Osteocyte (in vitro differentiated cells): ENCODE data around the gene TRIM22. TPM values are rescaled to one million over a fixed set of nuclear protein-coding genes. Genes with fewer than 3 reads are reported as not detected.
"Not testable (repeated sequence)": the region's sequence is repeated elsewhere in the genome, so short reads cannot be mapped to it uniquely, and the experiment has no call there.

Experiments
- DNase-seq: peaks from one replicate; pipeline ENCODE4 v3.0.0; 2021; ENCODE audit warnings: mixed read lengths; ENCODE audit not compliant: unreplicated experiment; ENCODE audit errors: extremely low spot score
- H3K27ac Mint-ChIP-seq: one replicate; pipeline ENCODE4 v1.8.0; 2021; ENCODE audit warnings: mild to moderate bottlenecking, mixed read lengths; ENCODE audit not compliant: unreplicated experiment
- H3K27me3 Mint-ChIP-seq: one replicate; pipeline ENCODE4 v1.8.0; 2021; ENCODE audit warnings: mixed read lengths; ENCODE audit not compliant: unreplicated experiment
- H3K36me3 Mint-ChIP-seq: one replicate; pipeline ENCODE4 v1.8.0; 2021; ENCODE audit warnings: mixed read lengths; ENCODE audit not compliant: unreplicated experiment
- H3K4me1 Mint-ChIP-seq: one replicate; pipeline ENCODE4 v1.8.0; 2021; ENCODE audit warnings: mixed read lengths; ENCODE audit not compliant: unreplicated experiment
- H3K4me3 Mint-ChIP-seq: one replicate; pipeline ENCODE4 v1.8.0; 2021; ENCODE audit warnings: mild to moderate bottlenecking, moderate library complexity, mixed read lengths; ENCODE audit not compliant: unreplicated experiment
- H3K9me3 Mint-ChIP-seq: one replicate; pipeline ENCODE4 v1.8.0; 2021; ENCODE audit warnings: mixed read lengths; ENCODE audit not compliant: unreplicated experiment
- total RNA-seq: library from RNA; stranded (reverse); gene quantifications from 2 replicates; pipeline ENCODE4 v1.2.1, GENCODE V29; 2021
- TF ChIP-seq, protein P1 (sequence below): fragments of 200-600 bp; sonication (generic); IDR thresholded peaks from 2 replicates; pipeline ENCODE4 v1.5.0; 2021; ENCODE audit warnings: antibody characterized with exemption, mild to moderate bottlenecking, moderate library complexity

The TRIM22 gene
- total RNA-seq, 1 donor from 2014 or later, result 138 TPM

DNA sequence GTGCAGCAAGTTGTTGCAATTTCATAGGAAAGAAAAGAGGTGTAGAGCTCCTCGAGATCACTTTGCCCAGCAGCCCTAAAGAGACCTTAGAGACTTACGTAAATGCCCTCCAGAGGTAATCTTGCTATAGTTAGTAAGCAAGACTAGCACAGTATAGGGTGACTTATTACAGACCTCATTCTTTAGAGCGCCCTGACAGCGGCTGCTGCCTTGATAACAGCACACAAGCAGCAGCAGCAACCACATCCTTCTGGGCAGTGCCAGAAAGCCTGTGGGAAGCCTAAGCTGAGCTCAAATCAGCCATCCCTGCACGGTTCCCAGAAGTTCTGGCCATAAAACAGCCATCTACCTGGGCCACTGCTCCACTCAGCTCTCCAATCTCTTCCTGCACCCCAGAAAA is 24.1 kb downstream of the TRIM22 start:
- TF ChIP-seq, protein P1, sequence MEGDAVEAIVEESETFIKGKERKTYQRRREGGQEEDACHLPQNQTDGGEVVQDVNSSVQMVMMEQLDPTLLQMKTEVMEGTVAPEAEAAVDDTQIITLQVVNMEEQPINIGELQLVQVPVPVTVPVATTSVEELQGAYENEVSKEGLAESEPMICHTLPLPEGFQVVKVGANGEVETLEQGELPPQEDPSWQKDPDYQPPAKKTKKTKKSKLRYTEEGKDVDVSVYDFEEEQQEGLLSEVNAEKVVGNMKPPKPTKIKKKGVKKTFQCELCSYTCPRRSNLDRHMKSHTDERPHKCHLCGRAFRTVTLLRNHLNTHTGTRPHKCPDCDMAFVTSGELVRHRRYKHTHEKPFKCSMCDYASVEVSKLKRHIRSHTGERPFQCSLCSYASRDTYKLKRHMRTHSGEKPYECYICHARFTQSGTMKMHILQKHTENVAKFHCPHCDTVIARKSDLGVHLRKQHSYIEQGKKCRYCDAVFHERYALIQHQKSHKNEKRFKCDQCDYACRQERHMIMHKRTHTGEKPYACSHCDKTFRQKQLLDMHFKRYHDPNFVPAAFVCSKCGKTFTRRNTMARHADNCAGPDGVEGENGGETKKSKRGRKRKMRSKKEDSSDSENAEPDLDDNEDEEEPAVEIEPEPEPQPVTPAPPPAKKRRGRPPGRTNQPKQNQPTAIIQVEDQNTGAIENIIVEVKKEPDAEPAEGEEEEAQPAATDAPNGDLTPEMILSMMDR, result no peak
- no peak for DNase-seq
- Mint-ChIP-seq H3K36me3 (peaks cover 21% of the 10 kb centered on the region), H3K4me3 (no peak overlapping the region), H3K4me1 (peaks cover 6% of the 10 kb centered on the region), H3K27ac (no peak overlapping the region), H3K27me3 (peaks cover 8% of the 10 kb centered on the region), H3K9me3 (no peaks in the 10 kb centered on the region)

DNA sequence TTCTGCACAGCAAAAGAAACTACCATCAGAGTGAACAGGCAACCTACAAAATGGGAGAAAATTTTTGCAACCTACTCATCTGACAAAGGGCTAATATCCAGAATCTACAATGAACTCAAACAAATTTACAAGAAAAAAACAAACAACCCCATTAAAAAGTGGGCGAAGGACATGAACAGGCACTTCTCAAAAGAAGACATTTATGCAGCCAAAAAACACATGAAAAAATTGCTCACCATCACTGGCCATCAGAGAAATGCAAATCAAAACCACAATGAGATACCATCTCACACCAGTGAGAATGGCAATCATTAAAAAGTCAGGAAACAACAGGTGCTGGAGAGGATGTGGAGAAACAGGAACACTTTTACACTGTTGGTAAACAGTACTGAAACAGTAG is 26.9 kb downstream of the TRIM22 start:
- H3K9me3 Mint-ChIP-seq, H3K27ac Mint-ChIP-seq, H3K4me3 Mint-ChIP-seq, DNase-seq, H3K36me3 Mint-ChIP-seq: not testable (repeated sequence)
- Mint-ChIP-seq H3K4me1 (peaks cover 23% of the 10 kb centered on the region), H3K27me3 (peaks cover 12% of the 10 kb centered on the region)

DNA sequence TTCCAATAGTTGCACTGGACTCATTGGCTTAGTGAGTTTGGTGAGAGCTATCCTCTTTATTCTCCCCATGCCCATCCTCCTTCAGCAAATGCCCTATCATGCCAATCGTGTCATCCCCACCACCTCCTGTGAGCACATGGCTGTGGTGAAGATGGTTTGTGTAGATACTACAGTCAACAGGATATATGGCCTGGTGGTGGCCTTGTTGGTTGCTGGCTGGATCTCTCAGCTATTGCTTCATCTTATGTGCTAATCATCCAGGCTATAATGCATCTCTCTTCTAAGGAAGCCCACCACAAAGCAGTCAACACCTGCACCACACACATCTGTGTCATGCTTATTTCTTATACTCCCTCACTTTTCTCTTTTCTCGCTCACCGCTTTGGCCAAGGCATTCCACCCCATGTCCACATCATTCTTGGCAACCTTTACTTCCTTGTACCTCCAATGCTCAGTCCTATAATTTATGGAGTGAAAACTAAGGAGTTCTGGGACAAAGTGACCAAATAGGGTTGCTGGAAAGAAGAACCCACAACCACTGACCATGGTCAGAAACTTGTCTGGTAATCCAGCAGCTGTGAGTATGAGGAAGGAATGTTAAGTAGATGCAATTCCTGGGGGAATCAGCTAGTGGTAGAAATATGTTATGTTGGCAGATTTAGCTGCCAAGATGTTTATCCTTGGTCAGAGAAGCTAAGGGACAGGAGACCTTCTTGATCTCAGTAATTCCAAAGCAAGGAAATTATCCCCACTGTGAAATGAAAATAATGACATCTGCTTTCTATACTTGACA is 30.3 kb downstream of the TRIM22 start:
- TF ChIP-seq, protein P1, result no peak
- H3K27ac Mint-ChIP-seq, result no peak overlapping the region
- no peaks in the 10 kb centered on the region for H3K36me3 Mint-ChIP-seq
- no peak overlapping the region for H3K4me3 Mint-ChIP-seq
- H3K9me3 Mint-ChIP-seq, result peaks cover 6% of the 10 kb centered on the region
- no peak for DNase-seq
- H3K4me1 Mint-ChIP-seq, result peaks cover 23% of the 10 kb centered on the region
- H3K27me3 Mint-ChIP-seq, result peaks cover 34% of the 10 kb centered on the region

DNA sequence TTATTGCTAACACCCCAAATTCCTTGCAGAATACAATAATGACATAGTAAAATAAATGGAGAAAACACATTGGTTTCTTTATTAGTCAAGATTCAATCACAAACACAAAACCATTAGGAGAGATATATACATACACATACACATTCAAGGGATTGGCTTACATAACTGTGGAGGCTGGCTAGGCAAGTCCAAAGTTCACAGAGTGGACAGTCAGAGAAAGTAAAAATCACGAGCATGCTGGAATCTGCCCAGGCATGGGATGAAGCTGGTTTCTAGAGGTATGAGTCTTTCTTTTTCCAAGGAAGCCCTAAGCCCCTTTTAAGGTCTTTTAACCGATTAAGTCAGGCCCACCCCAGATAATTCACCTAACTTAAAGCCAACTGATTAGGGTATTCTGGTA is 33.0 kb downstream of the TRIM22 start:
- TF ChIP-seq, protein P1, result no peak
- H3K27me3 Mint-ChIP-seq, result peaks cover 51% of the 10 kb centered on the region
- H3K9me3 Mint-ChIP-seq, result peaks cover 6% of the 10 kb centered on the region
- no peak for DNase-seq
- H3K4me3 Mint-ChIP-seq, result no peak overlapping the region
- H3K36me3 Mint-ChIP-seq, result no peaks in the 10 kb centered on the region
- no peak overlapping the region for H3K27ac Mint-ChIP-seq
- H3K4me1 Mint-ChIP-seq, result peaks cover 23% of the 10 kb centered on the region

DNA sequence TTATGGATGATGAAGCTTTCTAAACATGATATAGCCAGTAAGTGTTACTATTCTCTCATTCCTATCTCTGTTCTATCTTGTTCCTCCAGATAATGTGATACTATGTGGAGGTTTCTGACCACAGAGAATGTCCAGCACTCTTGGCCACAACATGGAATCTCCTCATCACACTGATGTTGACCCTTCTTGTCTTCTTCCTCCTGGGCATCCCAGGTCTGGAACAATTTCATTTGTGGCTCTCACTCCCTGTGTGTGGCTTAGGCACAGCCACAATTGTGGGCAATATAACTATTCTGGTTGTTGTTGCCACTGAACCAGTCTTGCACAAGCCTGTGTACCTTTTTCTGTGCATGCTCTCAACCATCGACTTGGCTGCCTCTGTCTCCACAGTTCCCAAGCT is 36.8 kb downstream of the TRIM22 start:
- Mint-ChIP-seq H3K27ac (no peak overlapping the region), H3K27me3 (peaks cover 71% of the 10 kb centered on the region), H3K36me3 (no peaks in the 10 kb centered on the region), H3K4me3 (no peak overlapping the region), H3K9me3 (no peaks in the 10 kb centered on the region), H3K4me1 (no peaks in the 10 kb centered on the region)
- TF ChIP-seq, protein P1, result no peak
- no peak for DNase-seq
